Jurkat, Clone E6-1 (cell line): ENCODE data around the gene SLFN5.
"Not testable (repeated sequence)": the region's sequence is repeated elsewhere in the genome, so short reads cannot be mapped to it uniquely, and the experiment has no call there.

Source experiments
- DNase-seq: peaks from one replicate; pipeline ENCODE4 v3.0.0-alpha.2; 2011; ENCODE audit warnings: low read depth, low spot score
- H3K4me3 ChIP-seq: 2 replicates; pipeline ENCODE4 v1.5.1; 2011; ENCODE audit warnings: mild to moderate bottlenecking, low read length, control low read depth, moderate library complexity

SLFN5 gene

GRCh38 chr17:35239823-35240222, 3.0 kb upstream of the SLFN5 start:
- DNase-seq, result no peak
- H3K4me3 ChIP-seq, result no peak overlapping the region

DNA sequence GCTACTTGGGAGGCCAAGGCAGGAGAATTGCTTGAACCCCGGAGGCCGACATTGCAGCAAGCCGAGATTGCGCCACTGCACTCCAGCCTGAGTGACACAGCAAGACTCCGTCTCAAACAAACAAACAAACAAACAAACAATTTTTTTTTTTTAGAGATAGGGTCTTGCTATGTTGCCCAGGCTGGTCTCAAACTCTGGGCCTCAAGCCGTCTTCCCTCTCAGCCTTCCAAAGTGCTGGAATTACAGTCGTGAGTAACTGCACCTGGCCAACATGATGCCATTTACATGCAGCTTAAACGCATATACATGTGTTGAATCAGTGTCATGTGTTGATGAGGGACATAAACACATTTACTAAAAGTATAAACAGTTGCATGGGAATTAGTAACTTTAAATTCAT, 2.0 kb upstream of the SLFN5 start:
- H3K4me3 ChIP-seq, result no peak overlapping the region
- no peak for DNase-seq

GRCh38 chr17:35241520-35241919, 1.4 kb upstream of the SLFN5 start:
- DNase-seq, result no peak
- peak overlapping the region; percentile 88 for H3K4me3 ChIP-seq

- peak overlapping the region; percentile 88 for H3K4me3 ChIP-seq
- peak; percentile 85 for DNase-seq
These were observed 591 bp upstream of the SLFN5 start for GRCh38 chr17:35242158-35242804.

DNA sequence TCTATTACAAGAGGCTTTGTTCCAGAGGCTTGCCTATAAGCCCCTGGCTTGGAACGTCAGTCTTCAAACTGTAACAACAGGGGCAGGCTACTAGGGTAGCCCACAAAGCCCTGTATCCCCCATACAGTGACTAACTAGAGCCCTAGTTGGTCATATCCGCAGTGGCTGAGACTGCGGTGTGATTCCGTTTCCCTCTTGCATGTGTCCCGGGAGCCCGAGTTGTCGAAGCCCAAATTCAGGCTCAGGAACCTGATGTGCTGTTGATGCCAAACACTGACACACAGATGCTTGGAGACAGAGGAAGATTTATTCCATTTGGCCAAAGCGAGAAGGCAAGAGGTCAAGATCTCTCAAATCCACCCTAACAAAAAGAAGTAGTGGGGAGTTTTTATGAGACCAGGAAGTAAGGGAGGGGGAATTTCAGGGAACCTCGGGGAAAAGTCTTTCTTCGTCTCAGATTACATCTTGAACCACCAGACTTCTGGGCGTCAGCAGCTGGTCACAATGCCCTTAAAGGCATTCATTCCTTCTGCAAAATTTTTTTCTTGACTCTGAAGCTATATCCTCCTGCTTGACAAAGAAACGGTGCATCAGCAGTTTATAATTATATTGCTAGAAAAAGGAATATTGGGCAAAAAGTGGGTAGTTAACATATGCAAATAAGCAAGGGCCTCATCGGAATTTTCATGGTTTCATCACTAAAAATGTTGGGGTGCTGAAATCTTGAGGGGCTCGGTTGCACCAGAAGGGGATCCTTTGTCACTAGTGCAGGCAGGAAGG, 879 bp downstream of the SLFN5 start:
- peak overlapping the region; percentile 88 for H3K4me3 ChIP-seq
- DNase-seq, result peak; percentile 42

DNA sequence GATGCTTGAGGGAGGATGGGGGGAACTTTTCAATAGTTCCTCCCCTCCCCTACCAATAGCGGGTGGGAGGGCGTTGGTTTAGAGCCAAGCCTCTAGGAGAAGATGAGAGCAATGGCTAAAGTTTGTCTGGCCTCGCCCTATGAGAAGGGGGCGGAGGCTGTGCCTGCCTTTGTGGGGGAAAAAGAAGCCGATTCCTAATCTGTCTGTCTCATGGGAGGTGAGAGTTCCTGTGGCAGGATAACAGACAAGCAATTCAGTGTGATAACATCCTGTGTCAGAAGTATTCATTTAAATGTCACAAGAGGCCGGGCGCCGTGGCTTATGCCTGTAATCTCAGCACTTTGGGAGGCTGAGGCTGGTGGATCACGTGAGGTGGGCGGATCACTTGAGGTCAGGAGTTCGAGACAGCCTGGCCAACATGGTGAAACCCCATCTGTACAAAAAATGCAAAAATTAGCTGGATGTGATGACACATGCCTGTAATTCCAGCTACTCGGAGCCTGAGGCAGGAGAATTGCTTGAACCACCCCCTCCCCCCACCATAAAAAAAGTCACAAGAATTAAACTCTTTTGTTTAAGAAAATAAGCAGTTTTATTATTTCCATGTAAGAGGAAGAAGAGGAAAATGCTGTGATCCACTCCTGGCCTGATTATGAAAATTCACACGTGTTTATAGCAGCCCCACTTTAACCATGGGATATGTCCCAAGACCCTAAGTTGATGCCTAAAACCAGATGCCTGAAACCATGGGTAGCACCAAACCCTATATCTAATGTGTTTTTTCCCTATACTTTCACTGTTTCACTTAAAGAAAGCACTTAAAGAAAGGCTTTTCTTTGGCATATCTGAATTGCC, 1.7 kb downstream of the SLFN5 start:
- H3K4me3 ChIP-seq, result peak overlapping the region; percentile 88
- peak; percentile 88 for DNase-seq

DNA sequence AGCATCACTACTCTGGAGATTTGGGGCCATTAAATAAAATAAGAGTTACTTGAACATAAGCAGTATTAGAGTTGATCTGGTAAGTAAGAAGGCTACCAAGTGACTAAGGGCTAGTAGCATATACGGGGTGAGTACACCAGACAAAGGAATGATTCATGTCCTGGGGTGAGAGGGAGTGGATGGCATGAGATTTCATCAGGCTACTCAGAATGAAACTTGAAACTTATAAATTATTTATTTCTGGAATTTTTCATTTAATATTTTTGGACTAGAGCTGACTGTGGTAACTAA, 2.3 kb downstream of the SLFN5 start:
- no peak overlapping the region for H3K4me3 ChIP-seq
- DNase-seq, result no peak

DNA sequence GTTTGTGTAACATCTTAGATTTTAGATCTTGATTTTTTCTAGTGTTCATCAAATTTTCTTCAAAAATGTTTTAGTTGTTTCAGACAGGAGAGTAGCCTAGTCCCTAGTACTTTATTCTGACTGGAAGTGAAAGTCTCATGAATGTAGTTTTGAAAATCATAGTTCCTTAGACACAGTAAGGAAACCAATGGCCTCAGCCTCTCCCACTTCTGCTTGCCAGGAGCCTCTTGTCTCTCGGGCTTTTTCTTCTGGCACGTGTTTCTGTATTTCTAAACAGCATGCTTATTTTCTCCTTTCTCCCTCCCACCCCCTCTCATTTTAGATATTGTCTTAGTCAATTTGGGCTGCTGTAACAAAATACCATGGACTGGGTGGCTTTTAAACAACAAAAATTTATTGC, 9.8 kb downstream of the SLFN5 start:
- H3K4me3 ChIP-seq, result no peak overlapping the region
- DNase-seq, result no peak

DNA sequence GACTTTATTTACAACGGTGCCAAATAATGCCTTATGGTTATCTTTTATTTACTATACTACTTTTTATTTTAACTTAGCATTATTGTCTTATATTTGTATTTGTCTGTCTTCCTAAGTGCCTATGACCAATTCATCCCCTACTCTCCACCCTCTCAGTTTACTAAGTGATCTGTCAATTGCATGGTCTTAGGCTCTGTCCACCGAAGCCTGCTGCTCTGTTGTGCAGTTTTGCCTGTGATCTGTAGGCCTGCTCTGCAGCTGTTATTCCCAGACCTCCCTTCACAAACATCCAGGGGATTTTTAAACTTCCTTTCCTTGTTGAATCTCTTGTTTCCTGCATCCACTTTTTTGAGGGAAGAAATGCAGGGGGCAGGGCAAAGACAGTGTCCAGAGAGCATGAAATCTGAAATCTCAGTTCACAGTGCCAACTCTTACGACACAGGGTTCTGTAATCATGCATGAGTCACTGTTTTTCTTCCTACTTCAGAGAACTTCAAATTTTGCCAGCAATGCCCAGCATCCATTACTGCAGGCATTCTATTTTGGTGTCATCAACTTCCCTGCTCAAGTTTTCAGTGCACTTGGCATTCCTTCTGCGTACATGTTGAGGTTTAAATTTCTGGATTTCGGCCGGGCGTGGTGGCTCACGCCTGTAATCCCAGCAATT, 11.4 kb downstream of the SLFN5 start:
- DNase-seq, result no peak
- H3K4me3 ChIP-seq, result no peak overlapping the region

DNA sequence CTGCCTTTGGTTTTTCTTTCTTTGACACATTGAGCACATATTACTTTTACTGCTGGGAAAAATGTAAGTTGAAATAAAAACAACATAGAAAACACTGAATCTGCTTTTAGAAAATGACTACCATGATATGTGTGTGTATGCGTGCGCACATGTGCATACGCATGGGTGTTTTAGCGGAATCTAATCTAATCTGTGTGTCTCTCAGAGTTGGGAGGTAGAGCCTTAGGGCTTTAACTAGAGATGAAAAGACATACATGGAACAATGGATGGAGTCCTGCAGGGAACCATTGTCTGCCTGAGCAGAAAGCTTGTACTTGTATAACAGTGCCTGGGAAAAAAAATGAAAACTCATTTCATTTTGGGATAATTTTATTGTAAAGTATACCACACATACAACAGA, 12.4 kb downstream of the SLFN5 start:
- H3K4me3 ChIP-seq, result no peak overlapping the region
- no peak for DNase-seq

- DNase-seq, result no peak
- H3K4me3 ChIP-seq, result no peak overlapping the region
These were observed 13.8 kb downstream of the SLFN5 start for GRCh38 chr17:35256629-35257028.

DNA sequence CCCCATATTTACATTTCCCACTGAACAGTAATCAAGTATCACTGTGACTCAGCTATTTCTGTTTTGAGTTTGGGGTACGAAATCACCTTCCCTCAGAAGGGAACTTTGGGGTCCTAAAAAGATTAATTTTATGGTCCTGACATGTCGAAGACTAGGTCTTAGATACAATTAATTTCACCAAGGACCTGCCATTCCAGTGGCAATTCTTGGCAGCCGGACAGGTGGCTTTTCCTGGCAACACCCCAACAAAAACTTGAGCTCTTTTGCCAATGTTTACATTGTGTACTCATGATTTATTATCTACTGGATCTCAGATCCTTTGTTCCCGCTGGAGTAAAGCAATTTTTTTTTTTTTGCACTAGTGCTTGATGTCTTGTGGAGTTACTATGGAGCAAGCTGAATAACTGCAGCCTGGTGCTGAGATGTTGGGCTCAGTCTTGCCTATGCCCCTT, 14.4 kb downstream of the SLFN5 start:
- no peak for DNase-seq
- H3K4me3 ChIP-seq, result no peak overlapping the region

DNA sequence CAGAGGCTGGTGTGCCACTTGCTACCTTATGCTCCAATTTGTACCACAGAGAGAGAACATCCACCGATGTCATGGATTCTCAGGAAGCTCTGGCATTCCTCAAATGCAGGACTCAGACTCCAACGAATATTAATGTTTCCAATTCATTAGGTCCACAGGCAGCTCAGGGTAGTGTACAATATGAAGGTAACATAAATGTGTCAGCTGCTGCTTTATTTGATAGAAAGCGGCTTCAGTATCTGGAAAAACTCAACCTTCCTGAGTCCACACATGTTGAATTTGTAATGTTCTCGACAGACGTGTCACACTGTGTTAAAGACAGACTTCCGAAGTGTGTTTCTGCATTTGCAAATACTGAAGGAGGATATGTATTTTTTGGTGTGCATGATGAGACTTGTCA, 16.1 kb downstream of the SLFN5 start:
- DNase-seq, result no peak
- H3K4me3 ChIP-seq, result no peak overlapping the region

DNA sequence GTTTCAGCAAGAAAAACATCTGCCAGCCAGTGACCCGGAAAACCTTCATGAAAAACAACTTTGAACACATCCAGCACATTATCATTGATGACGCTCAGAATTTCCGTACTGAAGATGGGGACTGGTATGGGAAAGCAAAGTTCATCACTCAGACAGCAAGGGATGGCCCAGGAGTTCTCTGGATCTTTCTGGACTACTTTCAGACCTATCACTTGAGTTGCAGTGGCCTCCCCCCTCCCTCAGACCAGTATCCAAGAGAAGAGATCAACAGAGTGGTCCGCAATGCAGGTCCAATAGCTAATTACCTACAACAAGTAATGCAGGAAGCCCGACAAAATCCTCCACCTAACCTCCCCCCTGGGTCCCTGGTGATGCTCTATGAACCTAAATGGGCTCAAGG, 22.2 kb downstream of the SLFN5 start:
- DNase-seq, result no peak
- no peak overlapping the region for H3K4me3 ChIP-seq

- no peak for DNase-seq
- H3K4me3 ChIP-seq, result no peak overlapping the region
These were observed 22.8 kb downstream of the SLFN5 start for GRCh38 chr17:35265566-35266141.

GRCh38 chr17:35274167-35275066, 31.5 kb downstream of the SLFN5 start:
- 0 out of 2 replicates have a peak overlapping the region, but pooled peaks have one; percentile 15 for H3K4me3 ChIP-seq
- DNase-seq, result peak; percentile 56

DNA sequence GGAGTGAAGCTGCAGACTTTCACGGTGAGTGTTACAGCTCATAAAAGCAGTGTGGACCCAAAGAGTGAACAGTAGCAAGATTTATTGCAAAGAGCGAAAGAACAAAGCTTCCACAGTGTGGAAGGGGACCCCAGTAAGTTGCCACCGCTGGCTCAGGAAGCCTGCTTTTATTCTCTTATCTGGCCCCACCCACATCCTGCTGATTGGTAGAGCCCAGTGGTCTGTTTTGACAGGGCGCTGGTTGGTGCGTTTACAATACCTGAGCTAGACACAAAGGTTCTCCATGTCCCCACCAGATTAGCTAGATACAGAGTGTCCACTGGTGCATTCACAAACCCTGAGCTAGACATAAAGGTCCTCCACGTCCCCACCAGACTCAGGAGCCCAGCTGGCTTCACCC, 35.6 kb downstream of the SLFN5 start:
- not testable (repeated sequence) for H3K4me3 ChIP-seq, DNase-seq

GRCh38 chr17:35278876-35279275, 36.0 kb downstream of the SLFN5 start:
- not testable (repeated sequence) for DNase-seq

More at GRCh38 chr17:35278876-35279275, 36.0 kb downstream of the SLFN5 start:
- H3K4me3 ChIP-seq, result not testable (repeated sequence)
